ENCODE results near the gene KNCN.

KNCN gene

GRCh38 chr1:46569116-46569515 is 17.7 kb upstream of the KNCN start:
- DNase-seq (ENCODE audit: low read depth): no peak

GRCh38 chr1:46568461-46568891 is 17.0 kb upstream of the KNCN start:
- no peak for DNase-seq (ENCODE audit: low read depth)

DNA sequence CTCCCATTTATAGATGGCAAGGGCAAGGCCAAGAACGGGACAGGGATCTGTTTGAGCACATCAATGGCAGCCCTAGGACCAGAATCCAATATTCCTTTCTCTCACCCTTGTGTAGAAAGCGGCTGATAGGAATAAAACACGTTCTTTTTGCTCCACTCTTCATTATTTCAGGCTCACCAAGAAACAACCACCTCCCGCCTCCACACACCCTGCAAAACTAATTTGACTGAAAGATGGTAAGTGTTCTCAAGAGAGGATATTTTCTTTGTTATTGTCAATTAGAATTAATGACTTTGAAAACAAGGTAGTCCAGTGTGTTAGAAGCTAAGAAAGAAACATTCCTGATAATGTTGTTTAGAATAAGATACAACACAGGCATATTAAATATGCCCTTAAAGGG is 11.9 kb upstream of the KNCN start:
- DNase-seq (ENCODE audit: low read depth): no peak

DNA sequence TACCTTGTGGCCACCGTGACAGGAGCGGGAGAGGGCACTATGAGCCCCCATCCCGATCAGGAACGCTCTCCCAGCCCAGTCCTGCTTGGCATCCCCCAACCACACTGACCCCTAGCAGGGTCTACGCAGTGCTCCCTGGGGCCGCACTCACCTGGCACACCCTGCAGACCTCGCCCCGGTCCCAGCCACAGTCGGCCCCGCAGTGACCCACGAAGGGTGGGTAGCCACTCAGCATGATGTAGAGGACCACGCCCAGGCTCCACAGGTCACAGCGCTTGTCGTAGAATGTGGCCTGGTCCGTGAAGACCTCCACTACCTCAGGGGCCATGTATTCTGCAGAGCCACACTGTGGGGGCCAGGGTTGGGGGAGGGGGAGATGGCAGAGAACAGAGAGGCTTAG is 11.1 kb upstream of the KNCN start:
- no peak for DNase-seq (ENCODE audit: low read depth)

DNA sequence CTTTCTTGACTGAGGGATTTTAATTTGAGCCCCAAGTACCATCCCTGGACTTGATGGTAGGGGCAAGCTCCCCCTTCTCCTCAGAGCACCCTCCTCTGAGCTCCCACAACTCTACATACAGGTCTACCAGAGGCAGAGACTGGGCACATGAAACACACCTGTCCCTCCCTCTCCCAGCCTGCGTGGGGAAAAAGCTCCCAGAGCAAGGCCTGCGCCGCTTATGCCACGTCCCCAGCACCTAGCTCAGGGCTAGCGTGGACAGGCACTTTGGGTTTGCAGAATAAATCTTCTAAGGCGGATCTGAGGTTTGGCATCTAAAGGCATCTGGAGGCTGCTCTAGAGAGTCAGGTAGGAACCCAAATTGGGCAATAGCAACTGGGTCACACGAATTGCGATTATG is 7.5 kb upstream of the KNCN start:
- DNase-seq (ENCODE audit: low read depth): no peak

- DNase-seq (ENCODE audit: low read depth): no peak
Measured at GRCh38 chr1:46558141-46558963, 6.9 kb upstream of the KNCN start.

GRCh38 chr1:46557403-46557802 is 6.0 kb upstream of the KNCN start:
- DNase-seq (ENCODE audit: low read depth): no peak

DNA sequence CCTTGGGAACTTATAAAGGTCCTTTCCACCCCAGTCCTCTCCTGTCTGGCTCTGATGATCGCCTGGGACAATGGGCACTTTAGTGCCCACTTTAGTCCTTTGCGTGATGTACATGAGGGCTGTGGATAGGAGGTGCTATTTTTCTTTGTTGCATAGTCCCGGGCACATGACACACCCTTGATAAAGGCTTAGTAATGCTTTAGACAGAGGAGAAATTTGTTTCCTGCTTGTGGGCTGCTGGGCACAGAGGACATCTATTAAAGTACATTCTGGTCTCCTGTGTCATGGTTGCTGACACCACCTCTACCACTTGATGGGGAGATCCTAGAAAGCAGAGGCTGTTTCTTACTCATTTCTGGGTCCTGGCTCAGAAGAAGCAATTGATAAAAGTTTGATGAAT is 5.4 kb upstream of the KNCN start:
- peak; percentile 54 for DNase-seq (ENCODE audit: low read depth)

GRCh38 chr1:46555826-46556619 is 4.6 kb upstream of the KNCN start:
- DNase-seq (ENCODE audit: low read depth): no peak

DNA sequence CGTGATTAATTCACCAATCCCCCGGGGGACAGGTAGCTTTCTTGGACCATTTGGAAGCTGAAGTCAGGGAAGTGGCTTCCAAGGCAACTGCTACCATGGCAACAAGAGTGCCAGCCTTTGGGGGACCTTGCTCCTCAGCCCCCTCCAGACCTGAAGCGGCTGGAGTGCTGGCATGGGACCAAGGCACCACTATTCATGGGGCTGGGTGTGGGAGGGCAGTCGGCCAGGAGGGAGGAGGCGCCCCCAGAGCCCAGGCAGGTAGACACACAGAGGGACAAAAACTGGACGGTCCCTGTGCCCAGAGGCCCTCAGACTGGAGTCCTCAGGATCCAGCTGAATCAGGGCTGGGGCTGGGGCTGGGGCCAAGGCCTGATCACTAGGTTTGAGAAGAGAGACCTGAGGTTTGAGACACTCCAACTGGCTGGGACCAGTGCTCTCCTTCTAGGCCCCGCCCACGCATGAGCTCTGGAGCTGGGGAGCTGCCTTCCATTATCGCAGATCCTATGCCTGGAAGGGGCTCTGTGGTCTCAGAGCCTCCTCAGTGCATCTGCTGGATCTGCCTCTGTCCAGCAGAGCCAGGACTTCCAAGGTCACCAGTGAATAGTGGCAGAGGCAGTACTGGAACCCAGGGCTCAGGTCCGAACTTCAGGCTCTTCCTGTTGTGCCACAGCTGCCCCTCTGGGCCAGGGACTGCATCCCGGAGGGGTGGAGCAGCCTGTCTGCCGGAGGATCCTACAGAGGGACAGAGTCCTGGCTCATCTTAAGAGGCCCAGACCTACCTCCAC is 3.3 kb upstream of the KNCN start:
- no peak for DNase-seq (ENCODE audit: low read depth)

- no peak for DNase-seq (ENCODE audit: low read depth)
Measured at GRCh38 chr1:46554236-46554596, 2.8 kb upstream of the KNCN start.

DNA sequence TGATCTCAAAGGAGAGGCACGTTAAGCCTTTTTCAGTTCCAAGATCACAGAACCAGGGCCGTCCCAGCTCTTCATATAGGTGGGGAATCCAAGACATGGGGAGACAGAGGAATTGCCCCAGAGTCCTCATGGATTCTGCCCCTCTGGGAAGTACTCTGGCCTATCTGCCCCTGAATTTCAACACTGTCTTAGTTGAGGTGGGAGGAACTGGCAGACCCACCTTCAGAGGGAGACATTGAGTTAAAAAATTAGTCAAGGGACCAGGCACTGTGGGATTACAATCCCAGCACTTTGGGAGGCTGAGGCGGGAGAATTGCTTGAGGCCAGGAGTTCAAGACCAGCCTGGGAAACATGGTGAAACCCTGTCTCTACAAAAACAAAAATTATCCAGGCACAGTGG is 2.1 kb upstream of the KNCN start:
- DNase-seq (ENCODE audit: low read depth): no peak

DNA sequence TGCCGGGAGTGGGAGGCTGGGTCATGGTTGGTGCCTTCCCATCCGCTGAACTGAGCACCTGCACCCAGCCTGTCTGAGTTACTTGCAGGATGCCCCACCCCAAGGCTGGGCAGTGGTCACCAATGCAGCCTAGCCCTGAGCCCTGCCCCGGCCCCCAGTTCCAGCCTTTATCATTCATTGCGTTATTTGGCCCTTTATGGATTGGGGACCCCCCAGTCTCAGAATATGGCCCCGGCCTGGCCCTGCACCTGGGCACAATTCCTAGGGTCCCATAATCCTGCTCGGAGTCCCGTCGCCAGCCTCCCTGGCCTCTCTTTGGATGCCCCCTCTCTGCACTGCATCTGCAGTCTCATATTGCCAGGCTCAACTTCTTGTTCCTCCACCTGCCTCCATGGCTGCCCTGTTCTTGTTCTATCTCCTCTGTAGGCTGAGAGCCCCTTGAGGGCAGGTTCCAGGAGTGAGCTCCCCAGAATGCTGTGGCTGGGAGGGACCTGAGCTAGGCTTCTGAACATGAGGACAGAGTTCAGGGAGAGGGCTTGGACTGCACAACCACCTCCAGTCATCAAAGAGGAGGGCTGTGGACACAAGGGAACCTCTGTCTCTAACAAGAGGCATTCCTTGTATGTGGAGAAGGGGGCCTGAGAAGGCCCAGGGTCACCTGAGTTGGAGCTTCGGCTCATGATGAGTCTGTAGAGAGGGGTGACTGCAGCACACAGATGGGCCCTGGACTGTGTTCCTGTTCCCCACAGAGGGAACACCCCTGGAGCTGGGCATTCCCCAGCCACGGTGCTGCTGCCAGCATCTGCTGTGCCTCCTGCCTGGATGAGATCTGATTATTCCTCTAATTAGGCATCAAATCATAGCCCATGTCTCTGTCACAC is 1.1 kb upstream of the KNCN start:
- no peak for DNase-seq (ENCODE audit: low read depth)

- DNase-seq (ENCODE audit: low read depth): no peak
Measured at GRCh38 chr1:46550751-46551231, 656 bp downstream of the KNCN start.

DNA sequence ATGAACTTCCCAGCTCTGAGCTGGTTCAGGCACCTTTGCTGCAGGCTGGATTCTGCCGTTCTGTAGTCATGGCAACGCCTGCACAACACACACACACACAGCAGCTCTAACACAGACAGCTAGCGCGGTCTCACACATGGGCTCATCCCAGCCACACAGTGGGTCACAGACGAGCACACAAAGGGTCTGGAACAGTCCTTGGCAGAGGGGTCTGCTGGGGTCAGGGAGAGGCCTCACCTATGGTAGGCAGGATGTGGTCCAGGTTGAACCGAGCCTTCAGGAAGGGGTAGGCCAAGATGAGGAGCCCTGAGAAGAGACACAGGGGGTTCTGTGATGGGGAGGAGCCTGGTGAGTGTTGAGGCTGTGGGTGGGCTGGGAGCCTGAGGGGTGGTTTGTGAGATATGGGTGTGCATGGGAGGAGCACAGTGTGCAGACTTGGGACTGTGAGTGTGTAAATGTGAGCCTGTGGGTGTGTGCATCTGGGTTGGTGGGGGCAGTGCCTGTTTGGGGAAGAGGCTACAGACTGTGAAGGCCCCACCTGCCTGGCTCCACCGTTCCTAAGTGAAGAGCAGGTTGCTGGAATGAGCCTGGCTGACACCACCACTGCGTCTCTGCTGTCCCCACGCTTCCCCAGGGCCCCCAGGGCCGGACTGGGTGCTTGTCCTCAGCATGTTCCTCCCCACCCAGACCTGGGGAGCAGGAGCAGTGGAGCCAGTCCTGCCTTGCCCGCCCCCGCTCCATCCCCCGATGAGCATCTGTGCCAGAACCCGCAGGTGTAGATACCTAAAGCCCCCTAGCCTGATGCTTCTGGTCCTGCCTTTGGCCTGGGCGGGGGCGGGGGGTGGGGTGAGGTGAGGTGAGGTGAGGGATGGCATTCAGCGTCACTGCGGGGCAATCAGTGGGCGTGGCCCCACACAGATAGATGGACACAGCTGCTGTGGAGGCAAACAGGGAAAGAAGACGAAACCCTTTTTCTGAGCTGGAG is 1.5 kb downstream of the KNCN start:
- peak; percentile 61 for DNase-seq (ENCODE audit: low read depth)

DNA sequence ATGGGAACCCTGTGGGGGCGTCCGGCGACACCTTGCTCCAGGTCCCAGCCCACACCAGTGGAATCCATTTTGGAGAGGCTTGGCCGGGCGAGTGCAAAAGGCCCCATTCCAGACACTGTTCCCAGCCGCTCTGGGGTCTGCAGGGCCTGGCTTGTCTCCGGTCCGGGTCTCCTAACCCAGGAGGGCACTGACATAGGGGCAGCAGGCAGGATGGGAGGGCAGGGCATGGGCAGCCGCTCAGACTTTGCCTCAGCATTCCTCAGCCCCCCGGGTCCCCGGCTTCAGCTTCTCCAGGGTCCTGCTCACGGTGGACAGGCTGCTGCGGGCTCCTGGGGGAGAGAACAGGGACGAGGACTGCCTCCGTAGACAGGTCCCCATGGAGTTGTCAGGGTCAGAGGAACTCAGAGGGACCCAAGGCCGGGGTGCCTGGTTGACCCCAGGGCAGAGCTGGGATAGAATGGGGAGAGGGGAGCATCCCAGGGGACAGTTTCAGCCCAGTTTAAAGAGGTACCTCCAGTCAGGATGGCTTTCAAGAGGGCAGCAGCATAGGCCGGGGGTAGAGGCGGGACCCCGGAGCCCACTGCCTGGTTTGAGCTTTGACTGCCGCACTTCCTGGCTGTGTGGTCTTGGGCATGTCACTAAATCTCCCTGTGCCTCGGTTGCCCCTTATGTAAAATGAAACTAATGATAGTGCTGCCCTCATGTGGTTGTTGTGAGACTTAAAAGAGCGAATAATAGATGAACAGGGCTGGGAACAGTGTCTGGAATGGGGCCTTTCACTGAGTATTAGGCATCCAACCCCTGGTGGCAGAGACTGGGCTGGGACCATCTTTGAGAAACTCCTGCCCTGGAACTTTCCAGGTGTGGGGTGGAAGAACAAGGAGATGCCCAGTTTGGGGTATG is 3.7 kb downstream of the KNCN start:
- peak; percentile 52 for DNase-seq (ENCODE audit: low read depth)

- DNase-seq (ENCODE audit: low read depth): no peak
Measured at GRCh38 chr1:46546210-46546609, 5.2 kb downstream of the KNCN start.

DNA sequence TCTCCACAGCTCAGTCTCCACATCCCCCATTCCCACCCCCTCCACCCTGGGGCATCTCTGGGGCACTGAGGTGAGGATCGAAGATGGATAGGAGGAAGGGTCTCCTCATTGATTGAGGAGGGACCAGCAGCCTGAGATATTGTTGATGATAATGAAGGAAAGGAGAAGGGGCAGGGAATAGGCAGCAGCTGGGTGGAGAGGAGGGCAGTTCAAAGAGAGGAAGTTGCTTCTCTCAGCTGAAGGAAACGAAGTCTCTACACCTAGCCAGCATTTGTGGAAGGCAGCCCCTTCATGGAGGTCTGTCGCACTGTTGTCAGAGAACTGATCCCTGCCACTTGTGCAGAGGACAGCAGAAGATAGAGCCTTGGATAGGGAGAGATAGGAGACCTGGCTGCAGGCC is 5.7 kb downstream of the KNCN start:
- no peak for DNase-seq (ENCODE audit: low read depth)

DNA sequence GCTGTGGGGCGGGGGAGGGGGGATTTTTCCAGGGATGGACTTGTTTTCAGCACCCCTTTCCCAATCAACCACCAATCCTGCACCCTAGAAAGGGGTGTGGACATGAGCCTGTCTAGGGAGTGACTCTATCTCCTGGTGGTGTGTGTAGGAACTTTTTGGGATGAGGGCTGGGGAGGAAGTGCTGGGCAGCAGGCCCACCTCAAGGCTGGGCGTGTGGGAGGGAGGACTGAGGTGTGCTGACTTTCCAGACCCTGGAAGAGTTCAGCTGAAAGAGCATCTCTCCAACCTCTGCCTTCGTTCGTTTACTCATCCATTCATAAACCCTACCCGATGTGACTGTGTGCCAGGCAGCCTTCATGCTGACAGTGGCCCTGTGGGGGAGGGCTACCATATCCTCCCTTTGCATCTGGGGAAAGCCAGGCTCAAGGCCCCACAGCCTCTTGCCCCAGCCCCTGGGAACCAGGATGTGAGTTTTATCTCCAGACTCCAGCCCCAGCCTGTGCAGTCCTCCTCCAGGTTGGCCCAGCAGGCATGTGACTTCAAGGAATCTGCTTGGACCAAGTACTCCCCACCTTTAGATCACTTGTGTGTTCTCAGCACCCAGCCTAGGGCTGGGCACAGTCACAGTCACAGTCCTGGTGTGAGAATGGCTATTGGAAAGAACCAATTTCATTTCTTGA is 6.7 kb downstream of the KNCN start:
- no peak for DNase-seq (ENCODE audit: low read depth)
